Activated naive CD8-positive, alpha-beta T cell treated with anti-CD3 and anti-CD28 coated beads, Interleukin-2, amount 10 ng/mL, durations not matched to agents 7 days and 5 days (primary cell): ENCODE measurements around the gene MYL2. TPM values are rescaled to one million over a fixed set of nuclear protein-coding genes. Genes with fewer than 3 reads are reported as not detected.

ENCODE experiments used
- ATAC-seq: fragments of 150-1000 bp; cut with Tn5 transposase; one replicate; pipeline ENCODE4 v1.10.0; 2021; ENCODE audit warnings: low read depth, moderate library complexity
- POLR2A ChIA-PET: fragments of 350-600 bp; sonication (Branson Sonifier 250); formaldehyde crosslinking; loops from one replicate; lab custom pipeline; 2021; ENCODE audit warnings: antibody characterized with exemption; lab: Charles Lee
- DNase-seq: peaks from one replicate; pipeline ENCODE4 v3.0.0; 2021
- H3K27ac Mint-ChIP-seq: one replicate; pipeline ENCODE4 v1.8.0; 2022; ENCODE audit warnings: mild to moderate bottlenecking, mixed read lengths
- H3K27me3 Mint-ChIP-seq: one replicate; pipeline ENCODE4 v1.8.0; 2022; ENCODE audit warnings: mild to moderate bottlenecking, moderate library complexity, mixed read lengths
- H3K36me3 Mint-ChIP-seq: one replicate; pipeline ENCODE4 v1.8.0; 2021; ENCODE audit warnings: mild to moderate bottlenecking, mixed read lengths
- H3K4me1 Mint-ChIP-seq: one replicate; pipeline ENCODE4 v1.8.0; 2021; ENCODE audit warnings: mixed read lengths
- H3K4me3 Mint-ChIP-seq: one replicate; pipeline ENCODE4 v1.8.0; 2022; ENCODE audit warnings: mild to moderate bottlenecking, moderate library complexity, mixed read lengths
- H3K9me3 Mint-ChIP-seq: one replicate; pipeline ENCODE4 v1.8.0; 2021; ENCODE audit warnings: mixed read lengths
- total RNA-seq, 2 experiments: library from RNA; stranded (reverse); gene quantifications; one replicate each; pipeline ENCODE4 v1.2.3, GENCODE V29; 2021

MYL2 gene
- total RNA-seq, 2 experiments from 2014 or later = not detected

GRCh38 chr12:110903511-110903910 is 16.9 kb downstream of the MYL2 start:
- Mint-ChIP-seq H3K27ac (no peak overlapping the region), H3K4me3 (no peak overlapping the region), H3K4me1 (peaks cover 3% of the 10 kb centered on the region), H3K27me3 (peaks cover 3% of the 10 kb centered on the region), H3K9me3 (no peaks in the 10 kb centered on the region), H3K36me3 (no peaks in the 10 kb centered on the region)
- DNase-seq (no peak), ATAC-seq (no peak)
- POLR2A ChIA-PET = no interaction called here

- POLR2A ChIA-PET = no interaction called here
Observed at GRCh38 chr12:110901401-110901800, 19.0 kb downstream of the MYL2 start.

GRCh38 chr12:110896559-110896958 is 23.8 kb downstream of the MYL2 start:
- Mint-ChIP-seq H3K4me1 (no peaks in the 10 kb centered on the region), H3K27ac (no peak overlapping the region), H3K4me3 (no peak overlapping the region), H3K36me3 (no peaks in the 10 kb centered on the region), H3K27me3 (peaks cover 11% of the 10 kb centered on the region), H3K9me3 (no peaks in the 10 kb centered on the region)
- ATAC-seq (no peak), DNase-seq (no peak)
- POLR2A ChIA-PET = no interaction called here

More at GRCh38 chr12:110901401-110901800, 19.0 kb downstream of the MYL2 start:
- Mint-ChIP-seq H3K4me1 (peaks cover 3% of the 10 kb centered on the region), H3K27me3 (peaks cover 8% of the 10 kb centered on the region), H3K27ac (no peak overlapping the region), H3K4me3 (no peak overlapping the region), H3K36me3 (no peaks in the 10 kb centered on the region), H3K9me3 (no peaks in the 10 kb centered on the region)
- DNase-seq (no peak), ATAC-seq (no peak)

GRCh38 chr12:110893956-110894355 is 26.4 kb downstream of the MYL2 start:
- H3K9me3 Mint-ChIP-seq = no peaks in the 10 kb centered on the region
- ATAC-seq = no peak
- no peaks in the 10 kb centered on the region for H3K36me3 Mint-ChIP-seq
- no peak for DNase-seq
- H3K4me1 Mint-ChIP-seq = no peaks in the 10 kb centered on the region
- no peak overlapping the region for H3K4me3 Mint-ChIP-seq
- peaks cover 14% of the 10 kb centered on the region for H3K27me3 Mint-ChIP-seq
- POLR2A ChIA-PET = no interaction called here
- no peak overlapping the region for H3K27ac Mint-ChIP-seq

- POLR2A ChIA-PET = interaction anchor here (0.6 kb wide), 1 partner anchor 1773 kb away, joined by 4 read pairs; the partner anchor contains the start of gene ACACB
- no peak overlapping the region for H3K4me3 Mint-ChIP-seq
- no peaks in the 10 kb centered on the region for H3K9me3 Mint-ChIP-seq
- H3K36me3 Mint-ChIP-seq = no peaks in the 10 kb centered on the region
- H3K27me3 Mint-ChIP-seq = peaks cover 11% of the 10 kb centered on the region
- H3K27ac Mint-ChIP-seq = no peak overlapping the region
- no peak for ATAC-seq
- DNase-seq = no peak
- peaks cover 4% of the 10 kb centered on the region for H3K4me1 Mint-ChIP-seq
Observed at GRCh38 chr12:110889361-110889760, 31.0 kb downstream of the MYL2 start.

- peaks cover 4% of the 10 kb centered on the region for H3K4me1 Mint-ChIP-seq
- H3K4me3 Mint-ChIP-seq = peak overlapping the region; percentile 6
- ATAC-seq = no peak
- DNase-seq = no peak
- no peak overlapping the region for H3K27ac Mint-ChIP-seq
- POLR2A ChIA-PET = no interaction called here
- H3K36me3 Mint-ChIP-seq = no peaks in the 10 kb centered on the region
- peaks cover 11% of the 10 kb centered on the region for H3K27me3 Mint-ChIP-seq
- H3K9me3 Mint-ChIP-seq = no peaks in the 10 kb centered on the region
Observed at GRCh38 chr12:110888256-110888991, 32.0 kb downstream of the MYL2 start.

- H3K27me3 Mint-ChIP-seq = peaks cover 8% of the 10 kb centered on the region
- peaks cover 4% of the 10 kb centered on the region for H3K4me1 Mint-ChIP-seq
- no peaks in the 10 kb centered on the region for H3K36me3 Mint-ChIP-seq
- ATAC-seq (no peak), DNase-seq (no peak)
- H3K27ac Mint-ChIP-seq = no peak overlapping the region
- H3K4me3 Mint-ChIP-seq = no peak overlapping the region
- POLR2A ChIA-PET = no interaction called here
- peaks cover 3% of the 10 kb centered on the region for H3K9me3 Mint-ChIP-seq
Observed at GRCh38 chr12:110885152-110885840, 35.1 kb downstream of the MYL2 start.

GRCh38 chr12:110883251-110883650 is 37.1 kb downstream of the MYL2 start:
- ATAC-seq (no peak), DNase-seq (no peak)
- H3K4me3 Mint-ChIP-seq = no peak overlapping the region
- H3K27ac Mint-ChIP-seq = no peak overlapping the region
- H3K27me3 Mint-ChIP-seq = no peaks in the 10 kb centered on the region
- H3K9me3 Mint-ChIP-seq = peaks cover 3% of the 10 kb centered on the region
- POLR2A ChIA-PET = interaction anchor here (0.7 kb wide), 1 partner anchor 615 kb away, joined by 4 read pairs; no protein-coding TSS in a partner anchor
- peaks cover 4% of the 10 kb centered on the region for H3K4me1 Mint-ChIP-seq
- H3K36me3 Mint-ChIP-seq = no peaks in the 10 kb centered on the region

GRCh38 chr12:110880651-110881050 is 39.7 kb downstream of the MYL2 start:
- no peaks in the 10 kb centered on the region for H3K4me1 Mint-ChIP-seq
- no peak overlapping the region for H3K4me3 Mint-ChIP-seq
- DNase-seq (no peak), ATAC-seq (no peak)
- H3K27ac Mint-ChIP-seq = no peak overlapping the region
- no peaks in the 10 kb centered on the region for H3K36me3 Mint-ChIP-seq
- H3K9me3 Mint-ChIP-seq = peaks cover 3% of the 10 kb centered on the region
- H3K27me3 Mint-ChIP-seq = no peaks in the 10 kb centered on the region
- POLR2A ChIA-PET = no interaction called here

GRCh38 chr12:110874781-110875180 is 45.6 kb downstream of the MYL2 start:
- POLR2A ChIA-PET = no interaction called here
- Mint-ChIP-seq H3K4me1 (no peaks in the 10 kb centered on the region), H3K9me3 (no peaks in the 10 kb centered on the region), H3K27me3 (peaks cover 9% of the 10 kb centered on the region), H3K4me3 (no peak overlapping the region), H3K36me3 (no peaks in the 10 kb centered on the region), H3K27ac (no peak overlapping the region)
- DNase-seq (no peak), ATAC-seq (no peak)

- DNase-seq (no peak), ATAC-seq (no peak)
- Mint-ChIP-seq H3K4me3 (no peak overlapping the region), H3K27ac (no peak overlapping the region), H3K27me3 (peaks cover 9% of the 10 kb centered on the region), H3K9me3 (no peaks in the 10 kb centered on the region), H3K4me1 (no peaks in the 10 kb centered on the region), H3K36me3 (no peaks in the 10 kb centered on the region)
- POLR2A ChIA-PET = no interaction called here
Observed at GRCh38 chr12:110874351-110874750, 46.0 kb downstream of the MYL2 start.

GRCh38 chr12:110872100-110872499 is 48.3 kb downstream of the MYL2 start:
- Mint-ChIP-seq H3K4me1 (no peaks in the 10 kb centered on the region), H3K4me3 (no peak overlapping the region), H3K27ac (no peak overlapping the region), H3K9me3 (no peaks in the 10 kb centered on the region), H3K36me3 (no peaks in the 10 kb centered on the region), H3K27me3 (peaks cover 9% of the 10 kb centered on the region)
- ATAC-seq = no peak
- POLR2A ChIA-PET = no interaction called here
- no peak for DNase-seq

GRCh38 chr12:110869803-110870202 is 50.6 kb downstream of the MYL2 start:
- Mint-ChIP-seq H3K36me3 (no peaks in the 10 kb centered on the region), H3K4me3 (no peak overlapping the region), H3K27me3 (peaks cover 9% of the 10 kb centered on the region), H3K9me3 (no peaks in the 10 kb centered on the region), H3K4me1 (no peaks in the 10 kb centered on the region), H3K27ac (no peak overlapping the region)
- POLR2A ChIA-PET = no interaction called here
- ATAC-seq (no peak), DNase-seq (no peak)

GRCh38 chr12:110869026-110869425 is 51.4 kb downstream of the MYL2 start:
- H3K27ac Mint-ChIP-seq = no peak overlapping the region
- no peak for ATAC-seq
- no peak for DNase-seq
- peaks cover 6% of the 10 kb centered on the region for H3K27me3 Mint-ChIP-seq
- H3K4me1 Mint-ChIP-seq = no peaks in the 10 kb centered on the region
- no peaks in the 10 kb centered on the region for H3K9me3 Mint-ChIP-seq
- no peaks in the 10 kb centered on the region for H3K36me3 Mint-ChIP-seq
- H3K4me3 Mint-ChIP-seq = no peak overlapping the region
- POLR2A ChIA-PET = no interaction called here
